ENCODE measurements around the gene GPR143. TPM values are rescaled to one million over a fixed set of nuclear protein-coding genes. Genes with fewer than 3 reads are reported as not detected.

Gene GPR143
- total RNA-seq, 4 donors from 2014 or later, result not detected

GRCh38 chrX:9676306-9676705 is 89.3 kb downstream of the GPR143 start:
- H3K9me3 ChIP-seq, result no peaks in the 10 kb centered on the region
- H3K4me3 ChIP-seq, result no peak overlapping the region
- DNase-seq, result no peak
- H3K27me3 ChIP-seq, result no peaks in the 10 kb centered on the region
- H3K36me3 ChIP-seq, result no peaks in the 10 kb centered on the region
- TF ChIP-seq, protein P1, sequence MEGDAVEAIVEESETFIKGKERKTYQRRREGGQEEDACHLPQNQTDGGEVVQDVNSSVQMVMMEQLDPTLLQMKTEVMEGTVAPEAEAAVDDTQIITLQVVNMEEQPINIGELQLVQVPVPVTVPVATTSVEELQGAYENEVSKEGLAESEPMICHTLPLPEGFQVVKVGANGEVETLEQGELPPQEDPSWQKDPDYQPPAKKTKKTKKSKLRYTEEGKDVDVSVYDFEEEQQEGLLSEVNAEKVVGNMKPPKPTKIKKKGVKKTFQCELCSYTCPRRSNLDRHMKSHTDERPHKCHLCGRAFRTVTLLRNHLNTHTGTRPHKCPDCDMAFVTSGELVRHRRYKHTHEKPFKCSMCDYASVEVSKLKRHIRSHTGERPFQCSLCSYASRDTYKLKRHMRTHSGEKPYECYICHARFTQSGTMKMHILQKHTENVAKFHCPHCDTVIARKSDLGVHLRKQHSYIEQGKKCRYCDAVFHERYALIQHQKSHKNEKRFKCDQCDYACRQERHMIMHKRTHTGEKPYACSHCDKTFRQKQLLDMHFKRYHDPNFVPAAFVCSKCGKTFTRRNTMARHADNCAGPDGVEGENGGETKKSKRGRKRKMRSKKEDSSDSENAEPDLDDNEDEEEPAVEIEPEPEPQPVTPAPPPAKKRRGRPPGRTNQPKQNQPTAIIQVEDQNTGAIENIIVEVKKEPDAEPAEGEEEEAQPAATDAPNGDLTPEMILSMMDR (IDR thresholded peaks at IDR 0.05), result no peak
- no peak for TF ChIP-seq POLR2A (IDR thresholded peaks at IDR 0.05)
- H3K4me1 ChIP-seq, result no peaks in the 10 kb centered on the region
- H3K27ac ChIP-seq, result no peak overlapping the region

Other genes starting within 250 kb of the GPR143 start
- 1 to 10 TPM; 1.8 to 7.4 (median 3.3) TPM for gene SHROOM2, start 20.6 kb upstream of the GPR143 start, total RNA-seq
- not detected for gene CLDN34, start 201.5 kb upstream of the GPR143 start, total RNA-seq